ENCODE results near the gene DCP1B.

The DCP1B gene

DNA sequence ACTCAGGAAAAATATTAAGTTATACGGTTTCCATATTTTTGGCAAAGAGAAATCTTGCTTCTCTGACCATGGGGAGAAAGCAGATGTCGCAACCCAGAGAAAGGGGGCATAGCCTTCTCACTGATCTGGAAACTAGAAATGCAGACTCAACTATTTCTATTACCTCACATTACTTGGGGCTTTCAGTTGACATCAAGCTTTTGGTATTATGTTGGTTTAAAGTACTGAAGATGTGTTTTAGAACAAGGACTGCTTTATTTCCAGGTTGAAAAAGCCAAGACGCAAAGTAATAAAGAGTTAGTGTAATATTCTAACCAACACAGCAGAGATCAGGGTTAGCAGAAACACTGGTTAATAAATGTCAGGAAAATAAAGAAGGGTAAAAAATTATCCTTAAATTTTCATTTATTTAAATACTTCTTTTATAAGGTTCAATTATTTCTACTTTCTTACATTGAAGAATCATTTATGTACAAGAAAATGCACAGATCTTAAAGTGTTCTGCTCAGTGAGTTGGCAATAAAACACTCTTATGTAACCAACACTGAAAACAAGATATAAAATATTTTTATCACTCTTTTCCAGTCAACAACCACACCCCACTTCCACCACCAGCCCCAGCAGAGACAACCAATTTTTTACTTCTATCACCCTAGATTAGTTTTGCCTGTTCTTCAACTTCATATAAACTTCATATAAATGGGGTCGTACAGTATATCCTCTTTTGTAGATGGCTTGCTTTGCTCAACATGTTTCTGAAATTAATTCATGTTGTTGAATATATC lies 26.0 kb downstream of the DCP1B start:
- no peak overlapping the region for H3K4me3 ChIP-seq (replicated peaks; ENCODE audit: low read depth, low read length)
- no peak for DNase-seq (ENCODE audit: extremely low read depth, low read depth)
- TF ChIP-seq, protein P1, sequence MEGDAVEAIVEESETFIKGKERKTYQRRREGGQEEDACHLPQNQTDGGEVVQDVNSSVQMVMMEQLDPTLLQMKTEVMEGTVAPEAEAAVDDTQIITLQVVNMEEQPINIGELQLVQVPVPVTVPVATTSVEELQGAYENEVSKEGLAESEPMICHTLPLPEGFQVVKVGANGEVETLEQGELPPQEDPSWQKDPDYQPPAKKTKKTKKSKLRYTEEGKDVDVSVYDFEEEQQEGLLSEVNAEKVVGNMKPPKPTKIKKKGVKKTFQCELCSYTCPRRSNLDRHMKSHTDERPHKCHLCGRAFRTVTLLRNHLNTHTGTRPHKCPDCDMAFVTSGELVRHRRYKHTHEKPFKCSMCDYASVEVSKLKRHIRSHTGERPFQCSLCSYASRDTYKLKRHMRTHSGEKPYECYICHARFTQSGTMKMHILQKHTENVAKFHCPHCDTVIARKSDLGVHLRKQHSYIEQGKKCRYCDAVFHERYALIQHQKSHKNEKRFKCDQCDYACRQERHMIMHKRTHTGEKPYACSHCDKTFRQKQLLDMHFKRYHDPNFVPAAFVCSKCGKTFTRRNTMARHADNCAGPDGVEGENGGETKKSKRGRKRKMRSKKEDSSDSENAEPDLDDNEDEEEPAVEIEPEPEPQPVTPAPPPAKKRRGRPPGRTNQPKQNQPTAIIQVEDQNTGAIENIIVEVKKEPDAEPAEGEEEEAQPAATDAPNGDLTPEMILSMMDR (IDR thresholded peaks at IDR 0.05; ENCODE audit: low read depth, low read length, missing control alignments), result no peak

DNA sequence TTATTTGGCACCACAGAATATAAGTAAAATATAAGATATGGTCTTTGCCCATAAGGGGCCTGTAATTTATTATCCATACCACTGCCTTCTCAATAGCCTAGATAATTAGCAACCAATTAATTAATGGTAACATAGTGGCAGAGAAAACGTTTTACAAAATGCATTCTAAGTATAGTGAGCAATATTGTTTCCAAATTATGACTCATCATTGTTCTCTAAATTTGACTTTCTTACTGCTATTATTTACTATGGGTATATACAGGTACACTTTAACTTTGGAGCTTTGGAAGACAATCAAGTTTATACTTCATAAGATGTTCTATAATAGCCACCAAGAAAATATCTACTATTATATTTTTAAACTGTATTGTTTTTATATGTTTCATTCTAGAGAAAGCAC lies 26.7 kb downstream of the DCP1B start:
- H3K4me3 ChIP-seq (replicated peaks; ENCODE audit: low read depth, low read length), result no peak overlapping the region
- no peak for DNase-seq (ENCODE audit: extremely low read depth, low read depth)
- TF ChIP-seq, protein P1 (IDR thresholded peaks at IDR 0.05; ENCODE audit: low read depth, low read length, missing control alignments), result no peak

DNA sequence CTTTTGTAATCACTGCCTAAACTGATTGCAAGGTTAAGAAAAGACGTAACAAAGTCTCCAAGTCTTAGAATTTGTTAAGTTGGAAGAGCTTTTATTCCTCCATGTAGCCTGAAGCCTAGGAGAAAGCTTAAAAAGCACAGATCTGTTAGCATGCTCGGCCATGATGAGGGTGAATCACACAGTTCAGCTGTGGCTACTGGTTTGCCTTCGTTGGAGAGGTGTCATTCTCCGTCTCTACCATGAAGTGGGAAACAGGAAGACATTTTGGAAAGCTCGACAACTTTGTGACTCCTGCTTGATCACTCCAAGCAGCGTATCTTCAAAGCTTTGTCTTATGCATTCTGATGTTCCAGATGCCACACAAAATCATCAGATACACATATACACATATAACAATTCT lies 27.1 kb downstream of the DCP1B start:
- TF ChIP-seq, protein P1 (IDR thresholded peaks at IDR 0.05; ENCODE audit: low read depth, low read length, missing control alignments), result no peak
- no peak for DNase-seq (ENCODE audit: extremely low read depth, low read depth)
- no peak overlapping the region for H3K4me3 ChIP-seq (replicated peaks; ENCODE audit: low read depth, low read length)

DNA sequence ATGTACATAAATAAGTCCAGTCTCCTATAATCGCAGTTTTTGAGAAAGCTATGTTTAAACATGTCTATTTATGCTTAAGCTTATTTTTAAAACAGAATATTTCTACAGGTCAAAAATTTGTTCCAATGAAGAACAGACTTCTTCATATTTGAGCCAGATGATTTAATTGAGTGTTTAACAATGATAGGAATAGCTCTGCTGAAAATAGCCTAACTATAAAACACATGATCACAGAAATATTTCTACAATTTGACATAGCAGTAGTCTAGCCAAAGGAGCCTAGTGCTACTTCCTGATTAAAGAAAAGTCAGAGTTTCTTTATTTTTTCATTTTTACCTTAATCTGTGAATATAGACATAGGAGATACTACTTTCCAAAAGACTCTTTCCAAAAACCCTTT lies 29.4 kb downstream of the DCP1B start:
- DNase-seq (ENCODE audit: extremely low read depth, low read depth), result no peak
- TF ChIP-seq, protein P1 (IDR thresholded peaks at IDR 0.05; ENCODE audit: low read depth, low read length, missing control alignments), result no peak
- no peak overlapping the region for H3K4me3 ChIP-seq (replicated peaks; ENCODE audit: low read depth, low read length)

DNA sequence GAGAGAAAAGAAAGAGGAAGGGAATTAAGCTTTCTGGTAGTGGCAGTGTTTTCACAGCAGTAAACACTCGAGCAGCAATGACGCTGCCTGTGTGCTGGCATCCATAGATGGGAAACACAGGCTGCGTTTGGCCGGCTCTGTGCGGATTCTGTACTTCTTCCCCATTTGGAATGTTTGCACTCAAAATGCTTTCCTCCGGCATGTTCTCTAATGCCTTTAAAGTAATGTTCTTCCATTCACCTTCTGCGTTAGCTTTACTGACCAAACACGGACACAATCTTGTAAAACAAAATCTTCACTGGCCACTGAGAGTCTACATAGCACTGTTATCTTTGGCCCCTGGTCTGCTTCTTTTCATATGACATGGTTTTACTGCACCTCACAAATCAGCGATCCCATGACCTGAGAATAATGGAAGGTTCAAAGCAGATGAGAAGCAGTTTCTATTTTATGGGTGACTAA lies 31.4 kb downstream of the DCP1B start:
- no peak overlapping the region for H3K4me3 ChIP-seq (replicated peaks; ENCODE audit: low read depth, low read length)
- DNase-seq (ENCODE audit: extremely low read depth, low read depth), result no peak
- TF ChIP-seq, protein P1 (IDR thresholded peaks at IDR 0.05; ENCODE audit: low read depth, low read length, missing control alignments), result no peak

DNA sequence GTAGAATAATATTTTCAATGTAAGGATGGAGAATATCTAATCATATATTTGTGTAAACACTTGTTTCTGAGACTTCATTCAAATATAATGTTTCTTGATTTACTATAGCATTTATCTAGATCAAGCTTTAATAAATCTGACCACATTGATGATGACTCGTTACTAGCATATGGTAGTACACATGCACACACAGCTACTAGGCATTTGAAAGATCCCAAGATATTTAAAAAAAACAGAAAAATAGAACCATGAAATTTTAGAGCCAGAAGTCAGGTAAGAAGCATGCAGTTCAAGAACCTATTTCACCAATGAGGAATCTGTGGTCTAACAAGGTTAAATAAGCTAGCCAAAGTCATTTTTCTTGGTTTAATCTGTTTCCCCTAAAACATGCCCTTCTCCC lies 32.0 kb downstream of the DCP1B start:
- no peak overlapping the region for H3K4me3 ChIP-seq (replicated peaks; ENCODE audit: low read depth, low read length)
- TF ChIP-seq, protein P1 (IDR thresholded peaks at IDR 0.05; ENCODE audit: low read depth, low read length, missing control alignments), result no peak
- DNase-seq (ENCODE audit: extremely low read depth, low read depth), result no peak

Measured in HFF-Myc (cell line).